ENCODE results near the gene EPHA7.
A peak's percentile ranks its signal among the peaks of the same experiment; 100 is the strongest.

EPHA7 gene

GRCh38 chr6:93407186-93407585 is 12.2 kb downstream of the EPHA7 start (continued):
- TF ChIP-seq ZFP69B (tag by site-specific recombination; IDR thresholded peaks at IDR 0.05) (no peak), ZNF202 (tag by site-specific recombination; IDR thresholded peaks at IDR 0.05; ENCODE audit: borderline replicate concordance) (no peak)

- POLR2A ChIA-PET, result interaction anchor here (4.8 kb wide), 1 partner anchor 15 kb away, joined by 37 read pairs; the partner anchor contains the start of gene EPHA7
- CTCF ChIA-PET, result interaction anchor here (0.7 kb wide), 1 partner anchor 123 kb away, joined by 4 read pairs; no protein-coding TSS in a partner anchor
- peaks cover 25% of the 10 kb centered on the region; the same call in 1 of the 2 replicates for H3K4me1 ChIP-seq (ENCODE audit: control insufficient read depth, insufficient read depth, low read length)
- no peak overlapping the region for H3K27ac ChIP-seq (ENCODE audit: extremely low read depth, low read depth, low read length)
- H3K36me3 ChIP-seq (ENCODE audit: control insufficient read depth in 2 of 2, insufficient read depth in 1 of 2, low read length in 2 of 2), result peaks cover 0 to 3% of the 10 kb centered on the region in 2 experiments
- no peaks in the 10 kb centered on the region for H3K9me3 ChIP-seq (ENCODE audit: control insufficient read depth, insufficient read depth, low read depth, low read length)
- peak; percentile 30; the same call in 1 of the 2 replicates for TF ChIP-seq ZBTB17 (tag by site-specific recombination; IDR thresholded peaks at IDR 0.05)
- peak; percentile 21; the same call in 1 of the 2 replicates for TF ChIP-seq ZEB2 (tag by site-specific recombination; IDR thresholded peaks at IDR 0.05)
- no peak for TF ChIP-seq OVOL3 (tag by site-specific recombination; IDR thresholded peaks at IDR 0.05)
- no peak overlapping the region for H3K4me3 ChIP-seq (ENCODE audit: low read depth, low read length)
These were observed 16.0 kb downstream of the EPHA7 start for GRCh38 chr6:93403390-93403789.

DNA sequence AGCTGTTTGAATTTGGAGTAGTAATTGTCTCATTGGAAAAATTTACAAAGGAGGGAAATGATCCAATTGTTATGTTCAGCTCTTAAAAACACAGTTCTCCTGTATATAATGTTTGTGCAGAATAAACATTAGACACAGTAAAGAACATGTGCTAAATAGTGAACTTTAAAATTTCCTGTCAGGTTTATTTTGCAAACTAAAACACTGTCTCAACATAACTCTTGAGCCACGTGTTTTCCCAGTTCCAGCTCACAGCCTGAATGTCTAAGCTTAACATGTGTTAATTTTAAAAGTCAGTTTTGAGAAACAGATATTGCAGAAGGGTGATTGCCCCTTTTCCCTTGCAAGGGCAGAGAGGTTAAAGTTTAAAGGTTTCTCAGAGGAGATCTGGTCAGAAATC is 20.6 kb downstream of the EPHA7 start:
- Histone ChIP-seq H3K36me3 (ENCODE audit: control insufficient read depth in 2 of 2, insufficient read depth in 1 of 2, low read length in 2 of 2) (no peaks in the 10 kb centered on the region; a peak in 1 of 3 replicates), H3K27ac (ENCODE audit: extremely low read depth, low read depth, low read length) (no peak overlapping the region), H3K4me3 (ENCODE audit: low read depth, low read length) (no peak overlapping the region), H3K9me3 (ENCODE audit: control insufficient read depth, insufficient read depth, low read depth, low read length) (no peaks in the 10 kb centered on the region), H3K4me1 (ENCODE audit: control insufficient read depth, insufficient read depth, low read length) (peaks cover 40% of the 10 kb centered on the region)
- ChIA-PET CTCF (interaction anchor here (0.6 to 1.5 kb wide), 4 partner anchors 11 to 154 kb away, joined by 3 to 7 read pairs (median 4); no protein-coding TSS in a partner anchor), POLR2A (interaction anchor here (4.8 kb wide), 1 partner anchor 19 kb away, joined by 125 read pairs; the partner anchor contains the start of gene EPHA7)
- TF ChIP-seq, protein P1, sequence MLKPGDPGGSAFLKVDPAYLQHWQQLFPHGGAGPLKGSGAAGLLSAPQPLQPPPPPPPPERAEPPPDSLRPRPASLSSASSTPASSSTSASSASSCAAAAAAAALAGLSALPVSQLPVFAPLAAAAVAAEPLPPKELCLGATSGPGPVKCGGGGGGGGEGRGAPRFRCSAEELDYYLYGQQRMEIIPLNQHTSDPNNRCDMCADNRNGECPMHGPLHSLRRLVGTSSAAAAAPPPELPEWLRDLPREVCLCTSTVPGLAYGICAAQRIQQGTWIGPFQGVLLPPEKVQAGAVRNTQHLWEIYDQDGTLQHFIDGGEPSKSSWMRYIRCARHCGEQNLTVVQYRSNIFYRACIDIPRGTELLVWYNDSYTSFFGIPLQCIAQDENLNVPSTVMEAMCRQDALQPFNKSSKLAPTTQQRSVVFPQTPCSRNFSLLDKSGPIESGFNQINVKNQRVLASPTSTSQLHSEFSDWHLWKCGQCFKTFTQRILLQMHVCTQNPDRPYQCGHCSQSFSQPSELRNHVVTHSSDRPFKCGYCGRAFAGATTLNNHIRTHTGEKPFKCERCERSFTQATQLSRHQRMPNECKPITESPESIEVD (tag by site-specific recombination; IDR thresholded peaks at IDR 0.05), result peak; percentile 57; the same call in 1 of the 2 replicates
- no peak for TF ChIP-seq ZSCAN23 (tag by site-specific recombination; IDR thresholded peaks at IDR 0.05)

- Histone ChIP-seq H3K36me3 (ENCODE audit: control insufficient read depth in 2 of 2, insufficient read depth in 1 of 2, low read length in 2 of 2) (no peaks in the 10 kb centered on the region), H3K9me3 (ENCODE audit: control insufficient read depth, insufficient read depth, low read depth, low read length) (no peaks in the 10 kb centered on the region), H3K4me1 (ENCODE audit: control insufficient read depth, insufficient read depth, low read length) (peaks cover 57% of the 10 kb centered on the region), H3K4me3 (ENCODE audit: low read depth, low read length) (no peak overlapping the region), H3K27ac (ENCODE audit: extremely low read depth, low read depth, low read length) (peak overlapping the region; percentile 20; the same call in 1 of the 2 replicates)
- CTCF ChIA-PET, result no interaction called here
- TF ChIP-seq ZNF366 (tag by site-specific recombination; conservative IDR thresholded peaks at IDR 0.05) (peak; percentile 41; the same call in 1 of the 2 replicates), GFI1B (tag by site-specific recombination; IDR thresholded peaks at IDR 0.05) (peak; percentile 32; the same call in 1 of the 2 replicates), ZFP3 (tag by site-specific recombination; IDR thresholded peaks at IDR 0.05; ENCODE audit: low read depth) (no peak), ZXDB (tag by site-specific recombination; IDR thresholded peaks at IDR 0.05) (0 out of 2 replicates have a peak, but pooled peaks have one; percentile 35), ZNF133 (tag by site-specific recombination; IDR thresholded peaks at IDR 0.05) (no peak), IKZF3 (tag by site-specific recombination; IDR thresholded peaks at IDR 0.05) (peak; percentile 78), ZNF776 (tag by site-specific recombination; IDR thresholded peaks at IDR 0.05; ENCODE audit: borderline replicate concordance) (no peak), ZNF416 (tag by site-specific recombination; IDR thresholded peaks at IDR 0.05) (no peak), FEZF1 (tag by site-specific recombination; IDR thresholded peaks at IDR 0.05) (peak; percentile 68), ZNF335 (tag by site-specific recombination; conservative IDR thresholded peaks at IDR 0.05) (no peak), SP2 (tag by site-specific recombination; IDR thresholded peaks at IDR 0.05) (no peak), KLF10 (tag by site-specific recombination; IDR thresholded peaks at IDR 0.05) (0 out of 2 replicates have a peak, but pooled peaks have one; percentile 16), ZNF274 (IDR thresholded peaks at IDR 0.05; ENCODE audit: low read length) (no peak), ZNF274 (tag by site-specific recombination; IDR thresholded peaks at IDR 0.05; ENCODE audit: borderline replicate concordance) (no peak), TCF7L2 (IDR thresholded peaks at IDR 0.05; ENCODE audit: borderline replicate concordance, low read depth, low read length) (peak; percentile 62; the same call in 1 of the 2 replicates), ZNF221 (tag by site-specific recombination; IDR thresholded peaks at IDR 0.05; ENCODE audit: borderline replicate concordance) (no peak), MZF1 (tag by site-specific recombination; IDR thresholded peaks at IDR 0.05; ENCODE audit: borderline replicate concordance) (no peak), ZNF843 (tag by site-specific recombination; IDR thresholded peaks at IDR 0.05) (peak; percentile 61), OSR2 (tag by site-specific recombination; IDR thresholded peaks at IDR 0.05) (peak; percentile 80)
- TF ChIP-seq, protein P1 (tag by site-specific recombination; IDR thresholded peaks at IDR 0.05), result peak; percentile 93
- POLR2A ChIA-PET, result interaction anchor here (2.0 to 4.8 kb wide), 2 partner anchors 24 kb away, joined by 38 to 125 read pairs; partner anchors contain the start of gene EPHA7
These were observed 24.9 kb downstream of the EPHA7 start for GRCh38 chr6:93394471-93394870.
